GM23338 (cell line): ENCODE data around the gene GADD45A. TPM values are rescaled to one million over a fixed set of nuclear protein-coding genes. Genes with fewer than 3 reads are reported as not detected.

Experiments
- CTCF ChIP-seq, 2 experiments: fragments of 200-600 bp in 1 of 2; sonication (generic) in 1 of 2; conservative IDR thresholded peaks; 2 replicates each; pipeline versions ENCODE4 v1.5.1 to v1.6.1; 2016 to 2017; ENCODE audit warnings: antibody characterized with exemption in 2 of 2, low read depth in 2 of 2, mild to moderate bottlenecking in 2 of 2, moderate library complexity in 1 of 2
- EZH2phosphoT487 ChIP-seq: fragments of 200-600 bp; sonication (generic); IDR thresholded peaks from one replicate; pipeline ENCODE4 v1.8.1; 2018; ENCODE audit warnings: antibody characterized with exemption; ENCODE audit not compliant: unreplicated experiment
- JUNB ChIP-seq: IDR thresholded peaks from one replicate; pipeline ENCODE4 v1.6.1; 2016; ENCODE audit warnings: antibody characterized with exemption; ENCODE audit not compliant: unreplicated experiment
- REST ChIP-seq: IDR thresholded peaks from one replicate; pipeline ENCODE4 v1.6.1; 2018; ENCODE audit warnings: antibody characterized with exemption; ENCODE audit not compliant: unreplicated experiment
- ZNF114 ChIP-seq: fragments of 250-450 bp; sonication (Bioruptor Pico); IDR thresholded peaks from 2 replicates; pipeline ENCODE4 v1.5.0; 2020; ENCODE audit warnings: mild to moderate bottlenecking, moderate library complexity
- ZNF331 ChIP-seq: fragments of 250-450 bp; sonication (Bioruptor Pico); IDR thresholded peaks from 2 replicates; pipeline ENCODE4 v1.5.0; 2020; ENCODE audit warnings: low read depth, mild to moderate bottlenecking, moderate library complexity
- ZNF462 ChIP-seq: fragments of 250-450 bp; sonication (Bioruptor Pico); IDR thresholded peaks from 2 replicates; pipeline ENCODE4 v1.5.0; 2020; ENCODE audit warnings: mild to moderate bottlenecking, moderate library complexity
- polyA plus RNA-seq: library from polyadenylated mRNA; unstranded; fragments of >200 nt; fragmentation: Nextera tagmentation; extraction: Ambion mirVana; gene quantifications from 2 replicates; pipeline ENCODE4 v1.2.1, GENCODE V29; 2016
- total RNA-seq: library from RNA; depleted of rRNA; stranded (reverse); fragments of >200 nt; shearing (Covaris generic); gene quantifications from 2 replicates; pipeline ENCODE4 v1.2.3, GENCODE V29; 2014
- TF ChIP-seq, protein P1 (sequence below): IDR thresholded peaks from 2 replicates; pipeline ENCODE4 v1.6.1; 2016; ENCODE audit warnings: antibody characterized with exemption

The GADD45A gene
- total and polyA plus RNA-seq, 2 experiments from 2014 or later = 25.9 to 39.5 TPM

GRCh38 chr1:67645495-67646144 lies 39.4 kb upstream of the GADD45A start (continued):
- TF ChIP-seq ZNF462 = no peak
- no peak for TF ChIP-seq ZNF114 (CRISPR knock-in tag)
- TF ChIP-seq JUNB = no peak
- TF ChIP-seq, protein P1, sequence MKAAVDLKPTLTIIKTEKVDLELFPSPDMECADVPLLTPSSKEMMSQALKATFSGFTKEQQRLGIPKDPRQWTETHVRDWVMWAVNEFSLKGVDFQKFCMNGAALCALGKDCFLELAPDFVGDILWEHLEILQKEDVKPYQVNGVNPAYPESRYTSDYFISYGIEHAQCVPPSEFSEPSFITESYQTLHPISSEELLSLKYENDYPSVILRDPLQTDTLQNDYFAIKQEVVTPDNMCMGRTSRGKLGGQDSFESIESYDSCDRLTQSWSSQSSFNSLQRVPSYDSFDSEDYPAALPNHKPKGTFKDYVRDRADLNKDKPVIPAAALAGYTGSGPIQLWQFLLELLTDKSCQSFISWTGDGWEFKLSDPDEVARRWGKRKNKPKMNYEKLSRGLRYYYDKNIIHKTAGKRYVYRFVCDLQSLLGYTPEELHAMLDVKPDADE = no peak
- TF ChIP-seq REST = no peak
- no peak for TF ChIP-seq EZH2phosphoT487
- no peak for TF ChIP-seq ZNF331
- TF ChIP-seq CTCF (conservative IDR thresholded peaks at IDR 0.05; ENCODE audit: low read depth in 2 of 2) = no peak
